ENCODE results near the gene ROR1. TPM values are rescaled to one million over a fixed set of nuclear protein-coding genes. Genes with fewer than 3 reads are reported as not detected.
"Not testable (repeated sequence)": the region's sequence is repeated elsewhere in the genome, so short reads cannot be mapped to it uniquely, and the experiment has no call there.

The ROR1 gene
- total and polyA plus RNA-seq, 9 donors, result 7.2 to 22.4 (median 11.4) TPM

DNA sequence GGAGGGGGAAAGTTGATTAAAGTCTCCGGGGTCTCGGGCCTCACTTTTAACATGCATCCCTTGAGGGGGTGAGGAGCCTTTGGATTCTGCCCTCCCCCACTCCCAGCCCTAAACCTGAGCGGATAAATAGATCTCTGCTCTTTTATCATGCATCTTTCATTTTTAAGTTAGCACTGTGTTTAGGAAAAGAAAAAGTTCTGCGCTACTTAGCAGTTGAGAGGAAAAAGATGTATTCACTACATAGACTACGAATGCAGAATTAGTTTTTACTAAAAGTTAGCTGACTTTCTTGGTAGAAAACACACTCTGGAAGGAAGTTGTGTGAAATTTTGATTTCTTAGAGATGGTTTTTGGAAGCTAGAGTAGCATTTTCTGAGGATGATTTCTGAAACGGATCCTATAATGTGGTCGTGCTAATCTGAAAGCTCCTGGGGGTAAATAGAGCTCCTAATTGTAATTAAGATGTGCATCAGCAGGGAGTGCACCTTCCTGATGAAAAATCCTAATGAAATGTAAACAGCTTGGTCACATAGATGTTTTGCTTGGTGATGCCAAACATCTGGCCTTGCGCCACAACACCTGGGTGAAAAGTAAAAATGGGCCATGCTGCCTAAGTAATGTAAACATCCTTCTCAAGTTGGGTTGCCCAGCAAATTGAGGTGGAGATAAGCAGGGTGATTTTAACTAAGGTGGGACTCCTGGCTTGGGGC is 1.8 kb downstream of the ROR1 start:
- 52% methylated on average over 3 of the region's 8 CpGs for WGBS (ENCODE audit: insufficient coverage)
- peak overlapping the region; percentile 54 for H3K27ac ChIP-seq (ENCODE audit: low read length)

DNA sequence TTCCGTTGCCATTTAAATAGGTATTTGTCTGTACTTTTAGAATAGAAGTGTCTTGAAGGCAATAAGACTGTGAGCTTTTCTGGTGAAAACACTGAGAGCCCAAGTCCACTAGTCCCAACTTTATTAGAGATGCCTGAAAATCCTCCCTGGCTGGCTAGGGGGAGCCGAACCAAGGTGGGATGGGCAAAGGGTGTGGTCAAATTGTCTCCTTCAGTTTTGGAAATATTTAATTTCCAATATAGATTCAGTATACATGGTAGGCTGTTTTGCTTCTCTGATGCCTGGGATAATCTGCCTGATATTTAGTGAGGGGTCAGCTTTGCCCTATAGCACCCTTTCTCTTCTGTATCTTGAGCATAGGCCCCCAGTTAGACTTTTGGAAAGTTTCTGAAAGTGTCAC is 3.5 kb downstream of the ROR1 start:
- no peaks in the 10 kb centered on the region for H3K36me3 ChIP-seq (ENCODE audit: control insufficient read depth, insufficient read depth, low read length)
- no peak for DNase-seq
- no peak overlapping the region for H3K4me3 ChIP-seq (ENCODE audit: low read length)
- no peak overlapping the region for H3K27ac ChIP-seq (ENCODE audit: low read length)
- no peaks in the 10 kb centered on the region for H3K9me3 ChIP-seq (replicated peaks; ENCODE audit: control insufficient read depth, low read depth, low read length)
- WGBS (ENCODE audit: insufficient coverage), result no CpG with 5 or more reads among the region's 2 CpGs
- H3K4me1 ChIP-seq (ENCODE audit: control insufficient read depth, insufficient read depth, low read length), result peaks cover 8% of the 10 kb centered on the region
- peaks cover 7% of the 10 kb centered on the region for H3K27me3 ChIP-seq (ENCODE audit: control insufficient read depth, insufficient read depth, low read length)

More for the DNA sequence above, 1.8 kb downstream of the ROR1 start:
- peaks cover 7% of the 10 kb centered on the region for H3K27me3 ChIP-seq (ENCODE audit: control insufficient read depth, insufficient read depth, low read length)
- no peaks in the 10 kb centered on the region for H3K9me3 ChIP-seq (replicated peaks; ENCODE audit: control insufficient read depth, low read depth, low read length)
- no peaks in the 10 kb centered on the region for H3K36me3 ChIP-seq (ENCODE audit: control insufficient read depth, insufficient read depth, low read length)
- peak overlapping the region; percentile 64 for H3K4me3 ChIP-seq (ENCODE audit: low read length)
- no peak for DNase-seq
- peaks cover 8% of the 10 kb centered on the region for H3K4me1 ChIP-seq (ENCODE audit: control insufficient read depth, insufficient read depth, low read length)

DNA sequence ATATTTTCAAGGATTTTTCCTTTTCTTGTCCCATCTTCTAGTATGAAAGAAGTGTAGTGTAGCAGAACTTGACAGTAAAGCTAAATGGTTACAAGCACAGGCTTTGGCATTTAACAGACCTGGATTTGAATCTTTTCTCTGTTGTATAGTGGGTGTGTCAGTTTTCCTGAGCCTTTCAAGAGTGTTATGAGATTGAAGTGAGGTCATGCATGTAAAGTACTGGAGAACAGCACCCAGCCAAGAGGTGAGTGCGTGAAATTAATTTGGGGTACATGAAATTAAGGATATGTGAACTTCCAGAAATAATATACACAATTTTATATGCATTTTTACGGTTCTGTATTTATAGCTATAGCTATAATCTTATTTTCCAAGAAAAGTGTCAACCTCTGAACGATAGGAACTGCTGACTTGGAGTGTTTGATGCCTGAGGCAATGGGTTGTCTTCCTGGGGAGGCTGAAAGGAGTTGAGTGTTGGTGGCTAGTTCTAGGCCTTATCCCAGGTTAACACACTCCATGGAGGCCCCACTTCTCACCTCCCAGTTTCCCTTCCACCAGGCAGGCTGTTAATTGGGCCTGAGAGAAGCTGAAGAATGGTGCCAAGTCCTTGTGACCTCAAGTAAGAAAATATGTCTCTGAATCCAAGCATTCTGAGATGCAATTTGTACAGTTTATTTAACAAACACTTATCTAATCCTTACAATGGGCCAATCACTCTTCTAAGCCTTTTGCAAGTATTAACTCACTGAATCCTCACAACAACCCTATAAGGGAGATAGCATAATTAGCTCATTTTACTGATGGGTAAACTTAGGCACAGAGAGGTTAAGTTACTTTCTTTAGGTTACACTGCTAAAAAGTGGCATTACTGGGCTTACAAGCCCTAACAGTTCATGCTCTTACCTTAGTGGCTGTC is 4.4 kb downstream of the ROR1 start:
- Histone ChIP-seq H3K4me1 (ENCODE audit: control insufficient read depth, insufficient read depth, low read length) (peaks cover 8% of the 10 kb centered on the region), H3K4me3 (ENCODE audit: low read length) (no peak overlapping the region), H3K36me3 (ENCODE audit: control insufficient read depth, insufficient read depth, low read length) (no peaks in the 10 kb centered on the region), H3K9me3 (replicated peaks; ENCODE audit: control insufficient read depth, low read depth, low read length) (no peaks in the 10 kb centered on the region), H3K27me3 (ENCODE audit: control insufficient read depth, insufficient read depth, low read length) (peaks cover 7% of the 10 kb centered on the region), H3K27ac (ENCODE audit: low read length) (no peak overlapping the region)
- no peak for DNase-seq
- no CpG with 5 or more reads among the region's 3 CpGs for WGBS (ENCODE audit: insufficient coverage)

DNA sequence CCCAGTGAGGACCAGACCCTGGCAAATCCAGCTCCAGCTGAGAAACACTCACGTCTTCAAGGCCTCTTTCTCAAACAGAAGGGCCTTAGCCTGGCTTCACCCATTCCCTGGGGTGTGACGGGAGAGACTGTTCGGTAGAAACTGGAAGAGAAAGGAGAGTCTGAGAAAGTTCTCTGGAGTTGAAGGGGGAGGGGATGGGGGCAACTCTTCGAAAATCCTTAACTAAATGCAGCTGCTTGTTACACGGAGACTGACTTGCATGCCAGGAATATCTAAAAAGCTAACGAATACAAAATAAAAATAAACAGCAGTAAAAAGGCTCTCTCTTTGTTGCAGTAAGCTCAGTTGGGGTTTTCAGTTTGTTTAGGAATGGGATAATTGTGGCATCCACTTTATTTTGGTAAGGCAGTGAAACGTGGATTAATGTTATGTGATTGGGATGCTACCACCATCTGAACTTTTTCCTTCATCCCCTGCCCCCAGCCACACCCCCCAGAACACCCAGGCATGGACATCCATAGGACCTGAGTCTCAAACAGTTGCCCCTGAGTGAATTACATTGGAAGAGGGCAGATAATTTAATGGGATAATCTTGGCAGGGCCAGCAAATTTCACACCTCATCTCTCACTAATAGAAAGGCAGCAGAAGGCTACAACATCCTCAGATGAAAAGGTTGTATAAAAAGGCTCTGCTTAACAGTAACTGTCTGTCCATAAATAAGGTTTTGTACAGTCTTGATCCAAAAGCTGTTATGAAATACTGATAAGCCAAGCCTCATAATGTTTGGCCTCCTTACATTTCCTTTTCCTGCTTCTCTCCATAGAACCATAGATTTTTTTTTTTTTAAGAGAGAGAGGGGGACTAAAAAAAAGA is 5.8 kb downstream of the ROR1 start:
- peaks cover 8% of the 10 kb centered on the region for H3K4me1 ChIP-seq (ENCODE audit: control insufficient read depth, insufficient read depth, low read length)
- 30% methylated on average over 2 of the region's 7 CpGs for WGBS (ENCODE audit: insufficient coverage)
- DNase-seq, result peak; percentile 63
- peaks cover 7% of the 10 kb centered on the region for H3K27me3 ChIP-seq (ENCODE audit: control insufficient read depth, insufficient read depth, low read length)
- no peak overlapping the region for H3K4me3 ChIP-seq (ENCODE audit: low read length)
- H3K36me3 ChIP-seq (ENCODE audit: control insufficient read depth, insufficient read depth, low read length), result no peaks in the 10 kb centered on the region
- peak overlapping the region; percentile 39 for H3K27ac ChIP-seq (ENCODE audit: low read length)
- H3K9me3 ChIP-seq (replicated peaks; ENCODE audit: control insufficient read depth, low read depth, low read length), result no peaks in the 10 kb centered on the region

DNA sequence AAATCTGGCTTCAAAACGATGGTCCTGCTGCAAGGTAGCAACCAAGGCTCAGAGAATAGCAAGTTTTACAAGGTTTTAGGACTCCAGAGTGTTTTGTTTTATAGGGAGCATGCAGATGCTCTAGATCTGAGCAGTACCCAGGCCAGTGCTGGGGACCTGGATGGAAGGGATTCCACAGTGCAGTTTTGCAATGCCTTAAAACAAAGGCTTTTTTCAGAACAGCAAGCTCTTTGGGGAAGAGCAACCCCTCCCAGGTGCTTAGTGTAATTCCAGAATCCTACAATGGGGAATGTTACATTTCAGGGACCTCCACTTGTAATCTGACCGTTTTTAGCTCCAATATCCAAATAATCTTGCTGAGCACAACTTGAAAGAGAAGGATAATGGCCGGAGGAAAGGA is 6.7 kb downstream of the ROR1 start:
- DNase-seq, result no peak
- H3K27ac ChIP-seq (ENCODE audit: low read length), result no peak overlapping the region
- H3K36me3 ChIP-seq (ENCODE audit: control insufficient read depth, insufficient read depth, low read length), result no peaks in the 10 kb centered on the region
- H3K9me3 ChIP-seq (replicated peaks; ENCODE audit: control insufficient read depth, low read depth, low read length), result no peaks in the 10 kb centered on the region
- H3K4me1 ChIP-seq (ENCODE audit: control insufficient read depth, insufficient read depth, low read length), result peaks cover 8% of the 10 kb centered on the region
- H3K27me3 ChIP-seq (ENCODE audit: control insufficient read depth, insufficient read depth, low read length), result peaks cover 4% of the 10 kb centered on the region
- WGBS (ENCODE audit: insufficient coverage), result 50% methylated on average over 1 of the region's 3 CpGs
- no peak overlapping the region for H3K4me3 ChIP-seq (ENCODE audit: low read length)

DNA sequence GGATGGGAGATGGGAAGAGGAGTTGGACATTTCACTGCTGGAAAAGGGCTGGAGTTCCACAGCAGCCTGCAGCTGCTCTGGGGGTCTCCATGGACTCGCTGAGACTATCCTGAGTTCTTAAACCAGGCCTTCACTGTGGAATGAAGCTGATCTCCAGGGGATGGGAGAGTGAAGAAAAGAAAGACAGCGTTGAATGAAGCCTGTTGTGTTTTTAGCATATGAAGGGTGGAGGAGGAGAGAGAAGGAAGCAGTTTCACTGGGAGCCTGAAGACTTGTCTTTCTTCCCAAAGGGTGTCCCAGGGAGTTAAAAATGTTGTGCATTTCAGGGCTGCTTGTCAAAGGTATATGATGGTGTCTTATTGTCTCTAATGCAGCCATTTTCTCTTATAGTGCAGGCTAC is 9.2 kb downstream of the ROR1 start:
- H3K27me3 ChIP-seq (ENCODE audit: control insufficient read depth, insufficient read depth, low read length), result no peaks in the 10 kb centered on the region
- DNase-seq, result no peak
- no peak overlapping the region for H3K4me3 ChIP-seq (ENCODE audit: low read length)
- no peaks in the 10 kb centered on the region for H3K36me3 ChIP-seq (ENCODE audit: control insufficient read depth, insufficient read depth, low read length)
- no peak overlapping the region for H3K27ac ChIP-seq (ENCODE audit: low read length)
- H3K4me1 ChIP-seq (ENCODE audit: control insufficient read depth, insufficient read depth, low read length), result peaks cover 6% of the 10 kb centered on the region
- WGBS (ENCODE audit: insufficient coverage), result 53% methylated on average over 2 of the region's 2 CpGs
- H3K9me3 ChIP-seq (replicated peaks; ENCODE audit: control insufficient read depth, low read depth, low read length), result no peaks in the 10 kb centered on the region

DNA sequence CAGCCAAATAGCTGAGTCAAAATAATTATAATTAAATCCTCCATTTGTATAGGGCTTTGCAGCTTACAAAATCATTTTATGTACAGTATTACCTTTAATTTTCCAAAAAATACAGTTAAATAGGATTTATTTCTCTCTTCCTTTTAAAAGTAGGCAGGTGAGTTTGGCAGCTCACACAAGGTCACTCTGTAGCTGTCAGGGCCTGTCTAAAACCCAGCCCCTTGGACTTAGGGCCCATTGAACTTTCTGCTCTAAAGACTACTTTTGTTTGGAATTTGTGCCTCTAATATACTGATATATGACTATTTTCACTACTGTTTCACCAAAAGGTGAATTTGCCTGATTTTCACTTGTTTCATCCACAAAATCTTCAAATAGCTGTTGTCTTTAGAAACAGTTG is 10.3 kb downstream of the ROR1 start:
- Histone ChIP-seq H3K4me1 (ENCODE audit: control insufficient read depth, insufficient read depth, low read length) (peaks cover 6% of the 10 kb centered on the region), H3K27ac (ENCODE audit: low read length) (no peak overlapping the region)

DNA sequence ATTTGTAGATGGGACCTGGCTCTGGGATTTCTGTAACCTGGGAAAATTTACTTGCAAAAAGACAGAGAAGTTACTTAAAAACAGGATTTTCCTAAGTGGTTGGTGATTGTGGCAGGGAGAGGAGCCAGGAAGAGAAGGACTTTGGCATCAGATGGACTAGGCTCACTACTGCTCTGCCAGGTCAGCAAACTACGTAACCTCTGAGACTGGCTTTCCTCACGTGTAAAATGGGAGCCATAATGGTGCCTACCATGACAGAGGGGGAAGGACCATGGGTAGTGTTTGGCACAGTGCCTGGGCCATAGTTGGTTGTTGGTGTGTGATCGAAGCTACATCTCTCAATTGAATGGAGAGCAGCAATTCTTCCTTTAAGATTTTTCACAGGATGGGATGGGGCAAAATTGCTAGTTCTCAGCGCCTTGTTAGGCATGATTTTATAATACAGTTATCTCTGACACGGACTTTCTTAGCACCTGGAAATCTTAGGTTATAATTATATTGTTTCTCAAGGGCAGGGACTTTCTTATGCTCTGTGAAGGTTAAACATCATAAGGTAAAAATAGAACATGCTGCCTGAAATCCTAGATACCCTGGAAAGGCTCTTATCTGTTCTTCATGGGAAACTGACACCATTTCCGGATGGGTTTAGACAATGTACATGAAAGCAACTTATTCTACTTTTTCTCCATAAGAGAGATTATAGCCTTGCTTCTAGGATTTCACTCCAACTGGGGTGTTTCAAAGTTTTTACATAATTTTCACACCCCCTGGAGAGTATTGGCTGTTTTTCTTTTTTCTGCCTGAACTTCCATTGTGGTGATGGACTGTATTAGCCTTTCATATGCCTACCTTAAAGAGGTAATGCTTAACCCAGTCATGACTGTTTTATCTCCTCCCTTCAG is 10.9 kb downstream of the ROR1 start:
- H3K4me3 ChIP-seq (ENCODE audit: low read length), result no peak overlapping the region
- no peaks in the 10 kb centered on the region for H3K9me3 ChIP-seq (replicated peaks; ENCODE audit: control insufficient read depth, low read depth, low read length)
- 60% methylated on average over 2 of the region's 6 CpGs for WGBS (ENCODE audit: insufficient coverage)
- no peak overlapping the region for H3K27ac ChIP-seq (ENCODE audit: low read length)
- no peaks in the 10 kb centered on the region for H3K27me3 ChIP-seq (ENCODE audit: control insufficient read depth, insufficient read depth, low read length)
- peaks cover under 1% of the 10 kb centered on the region for H3K4me1 ChIP-seq (ENCODE audit: control insufficient read depth, insufficient read depth, low read length)
- no peak for DNase-seq
- peaks cover 4% of the 10 kb centered on the region for H3K36me3 ChIP-seq (ENCODE audit: control insufficient read depth, insufficient read depth, low read length)

More for the DNA sequence above, 10.3 kb downstream of the ROR1 start:
- no peaks in the 10 kb centered on the region for H3K27me3 ChIP-seq (ENCODE audit: control insufficient read depth, insufficient read depth, low read length)
- H3K4me3 ChIP-seq (ENCODE audit: low read length), result no peak overlapping the region
- peaks cover 4% of the 10 kb centered on the region for H3K36me3 ChIP-seq (ENCODE audit: control insufficient read depth, insufficient read depth, low read length)
- no peak for DNase-seq
- H3K9me3 ChIP-seq (replicated peaks; ENCODE audit: control insufficient read depth, low read depth, low read length), result no peaks in the 10 kb centered on the region

DNA sequence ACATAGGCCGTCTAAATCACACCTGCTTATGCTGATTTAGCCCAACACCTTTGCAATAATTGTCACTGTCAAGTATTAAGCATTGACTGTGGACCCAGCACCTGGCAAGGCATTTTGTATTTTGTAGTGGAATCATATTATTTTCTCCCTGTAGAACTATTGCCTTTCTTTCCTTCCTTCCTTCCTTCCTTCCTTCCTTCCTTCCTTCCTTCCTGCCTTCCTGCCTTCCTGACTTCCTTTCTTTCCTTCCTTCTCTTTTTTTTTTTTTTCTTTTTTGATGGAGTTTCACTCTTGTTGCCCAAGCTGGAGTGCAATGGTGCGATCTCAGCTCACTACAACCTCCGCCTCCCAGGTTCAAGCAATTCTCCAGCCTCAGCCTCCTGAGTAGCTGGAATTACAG is 13.5 kb downstream of the ROR1 start:
- H3K9me3 ChIP-seq (replicated peaks; ENCODE audit: control insufficient read depth, low read depth, low read length); H3K36me3 ChIP-seq (ENCODE audit: control insufficient read depth, insufficient read depth, low read length); H3K4me3 ChIP-seq (ENCODE audit: low read length); DNase-seq; H3K27ac ChIP-seq (ENCODE audit: low read length); H3K4me1 ChIP-seq (ENCODE audit: control insufficient read depth, insufficient read depth, low read length); H3K27me3 ChIP-seq (ENCODE audit: control insufficient read depth, insufficient read depth, low read length): not testable (repeated sequence)
- WGBS (ENCODE audit: insufficient coverage), result no CpG with 5 or more reads among the region's 3 CpGs
